H1 (cell line): Measurements from ENCODE around the gene LCE5A. TPM values are rescaled to one million over a fixed set of nuclear protein-coding genes. Genes with fewer than 3 reads are reported as not detected.

Experiments
- HDAC6 ChIP-seq: IDR thresholded peaks from one replicate; pipeline ENCODE4 v1.7.1; 2012; ENCODE audit warnings: low read depth, mild to moderate bottlenecking, inconsistent platforms, low read length, moderate library complexity
- NRF1 ChIP-seq: IDR thresholded peaks from 2 replicates; pipeline ENCODE4 v1.6.1; 2011; ENCODE audit warnings: mild to moderate bottlenecking, low read depth, low read length, improper control_type of control experiment
- TCF12 ChIP-seq: IDR thresholded peaks from 2 replicates; pipeline ENCODE4 v1.6.1; 2011; ENCODE audit warnings: low read depth, mild to moderate bottlenecking, low read length
- polyA plus RNA-seq, 7 experiments: library from polyadenylated mRNA; depleted of rRNA in 3 of 7; stranded (reverse) in 5 of 7; unstranded in 2 of 7; fragments of >200 nt in 5 of 7; fragments of 200-250 nt in 2 of 7; gene quantifications; 1 replicate in 5 of 7; 2 replicates in 1 of 7; 4 replicates in 1 of 7; pipeline versions ENCODE4 v1.2.1 to v1.2.3, GENCODE V29; 2011 to 2013; ENCODE audit warnings: missing spikeins in 2 of 7, mixed read lengths in 2 of 7
- total RNA-seq: library from RNA; stranded (reverse); fragmentation: NEBNext Ultra II Directional; extraction: Animal tissue kit (Norgen Biotek cat#: 25700); gene quantifications from 2 replicates; pipeline ENCODE4 v1.2.1, GENCODE V29; 2021

Gene LCE5A
- total and polyA plus RNA-seq, 2 of the 8 experiments (the other 6 are each of a cell fraction or from before 2014, with no cell fraction given): not detected

- TF ChIP-seq HDAC6 (no peak), TCF12 (no peak), NRF1 (no peak)
- TF ChIP-seq, all 59 proteins: peak for 0
These were observed 29.3 kb downstream of the LCE5A start (continued) for GRCh38 chr1:152539901-152540300.
